Adrenal gland (tissue), 12 donors: ENCODE results near the gene GIGYF2. TPM values are rescaled to one million over a fixed set of nuclear protein-coding genes. Genes with fewer than 3 reads are reported as not detected.

Experiments used
- DNase-seq, 7 donors: peaks; one replicate each; pipeline ENCODE4 v3.0.0-alpha.2; 2019 to 2020
- H3K27ac ChIP-seq, 5 donors: fragments of 200-600 bp; sonication (generic) in 4 of 5; 1 replicate in 3 of 5; 2 replicates in 2 of 5; pipeline versions ENCODE4 v1.5.1 to v1.8.0; 2016 to 2020; ENCODE audit warnings: mild to moderate bottlenecking in 1 of 5
- H3K27me3 ChIP-seq: fragments of 200-600 bp; 2 replicates; pipeline ENCODE4 v1.8.0; 2021
- H3K36me3 ChIP-seq, 2 donors: fragments of 200-600 bp; replicated peaks in 1 of 2; 1 replicate in 1 of 2; 2 replicates in 1 of 2; pipeline versions ENCODE4 v1.5.1 to v1.8.0; 2018 to 2022
- H3K4me1 ChIP-seq, 2 donors: fragments of 200-600 bp; replicated peaks in 1 of 2; 1 replicate in 1 of 2; 2 replicates in 1 of 2; pipeline versions ENCODE4 v1.5.1 to v1.8.0; 2018 to 2021
- H3K4me3 ChIP-seq, 4 donors: fragments of 200-600 bp; sonication (generic) in 3 of 4; one replicate each; pipeline ENCODE4 v1.5.1; 2016 to 2018
- H3K9me3 ChIP-seq, 3 donors: fragments of 200-600 bp; sonication (generic) in 1 of 3; replicated peaks in 1 of 3; 1 replicate in 2 of 3; 2 replicates in 1 of 3; pipeline versions ENCODE4 v1.5.1 to v1.8.0; 2016 to 2021
- POLR2A ChIP-seq, 2 donors: fragments of 450-650 bp; IDR thresholded peaks; one replicate each; pipeline ENCODE4 v1.6.1; 2017; ENCODE audit warnings: antibody characterized with exemption in 2 of 2, mild to moderate bottlenecking in 2 of 2, moderate library complexity in 1 of 2
- WGBS, 4 donors: extraction: QIAGEN DNeasy Blood & Tissue Kit in 2 of 4; methylation state at CpG; one replicate each; pipeline versions ENCODE4 v1.1.5 to v1.1.7; 2013 to 2017; 5-methylcytosine and 5-hydroxymethylcytosine counted together
- intact Hi-C, 2 donors: fragments of 100-400 bp; cut with DNase I; formaldehyde crosslinking; loops; one replicate each; pipeline versions ENCODE4 v1.14.1 to v1.15.0; 2022 to 2023
- polyA plus RNA-seq, 3 donors: library from polyadenylated mRNA; stranded (reverse); fragments of 200-250 nt in 2 of 3; fragments of 350-450 nt in 1 of 3; fragmentation: Illumina TruSeq in 1 of 3; extraction: RNeasy Lipid Tissue Mini Kit (QIAGEN cat#74804) in 1 of 3; gene quantifications; one replicate each; pipeline ENCODE4 v1.2.3, GENCODE V29; 2013 to 2014
- total RNA-seq, 9 donors: library from RNA; depleted of rRNA in 4 of 9; stranded (reverse); fragments of >200 nt in 4 of 9; fragments of 120-200 nt in 1 of 9; fragmentation: NEBNext Ultra II Directional in 1 of 9; extraction: Animal tissue kit (Norgen Biotek cat#: 25700) in 1 of 9; gene quantifications; one replicate each; pipeline versions ENCODE4 v1.1.0 to v1.2.4, GENCODE V29; 2013 to 2023
- TF ChIP-seq, protein P1 (sequence below), 6 experiments: fragments of 450-650 bp in 4 of 6; fragments of 200-600 bp in 2 of 6; sonication (generic) in 1 of 6; IDR thresholded peaks; 1 replicate in 5 of 6; 2 replicates in 1 of 6; pipeline versions ENCODE4 v1.5.1 to v1.8.0; 2016 to 2021; ENCODE audit warnings: antibody characterized with exemption in 6 of 6, mild to moderate bottlenecking in 2 of 6, moderate library complexity in 1 of 6
- donor health status: healthy with polysubstance abuse.
- donor health status: Bipolar disorder and iron deficiency.
- donor health status: DM: yes; HTN: yes; CAD: no.
- donor health status: DM: no; HTN: no; CAD: no.
- donor health status: DM: no; HTN: no; CAD: no.
- donor health status: DM: yes; HTN: yes; CAD: no.

The GIGYF2 gene
- total and polyA plus RNA-seq, 12 donors: 13.5 to 93.7 (median 65.4) TPM

GRCh38 chr2:232767866-232768265 lies 70.7 kb downstream of the GIGYF2 start:
- Histone ChIP-seq H3K27ac (no peak overlapping the region), H3K4me3 (no peak overlapping the region), H3K9me3 (no peaks in the 10 kb centered on the region), H3K27me3 (no peaks in the 10 kb centered on the region), H3K4me1 (no peaks in the 10 kb centered on the region), H3K36me3 (peaks cover 0 to 35% of the 10 kb centered on the region in 2 donors)
- DNase-seq: no peak
- WGBS, 4 donors: 93 to 98% (median 96%) methylated on average over 1 of the region's 1 CpG
- TF ChIP-seq, protein P1, sequence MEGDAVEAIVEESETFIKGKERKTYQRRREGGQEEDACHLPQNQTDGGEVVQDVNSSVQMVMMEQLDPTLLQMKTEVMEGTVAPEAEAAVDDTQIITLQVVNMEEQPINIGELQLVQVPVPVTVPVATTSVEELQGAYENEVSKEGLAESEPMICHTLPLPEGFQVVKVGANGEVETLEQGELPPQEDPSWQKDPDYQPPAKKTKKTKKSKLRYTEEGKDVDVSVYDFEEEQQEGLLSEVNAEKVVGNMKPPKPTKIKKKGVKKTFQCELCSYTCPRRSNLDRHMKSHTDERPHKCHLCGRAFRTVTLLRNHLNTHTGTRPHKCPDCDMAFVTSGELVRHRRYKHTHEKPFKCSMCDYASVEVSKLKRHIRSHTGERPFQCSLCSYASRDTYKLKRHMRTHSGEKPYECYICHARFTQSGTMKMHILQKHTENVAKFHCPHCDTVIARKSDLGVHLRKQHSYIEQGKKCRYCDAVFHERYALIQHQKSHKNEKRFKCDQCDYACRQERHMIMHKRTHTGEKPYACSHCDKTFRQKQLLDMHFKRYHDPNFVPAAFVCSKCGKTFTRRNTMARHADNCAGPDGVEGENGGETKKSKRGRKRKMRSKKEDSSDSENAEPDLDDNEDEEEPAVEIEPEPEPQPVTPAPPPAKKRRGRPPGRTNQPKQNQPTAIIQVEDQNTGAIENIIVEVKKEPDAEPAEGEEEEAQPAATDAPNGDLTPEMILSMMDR (IDR thresholded peaks at IDR 0.05): no peak
- no peak for TF ChIP-seq POLR2A (IDR thresholded peaks at IDR 0.05)
- intact Hi-C loops: no loop called here

DNA sequence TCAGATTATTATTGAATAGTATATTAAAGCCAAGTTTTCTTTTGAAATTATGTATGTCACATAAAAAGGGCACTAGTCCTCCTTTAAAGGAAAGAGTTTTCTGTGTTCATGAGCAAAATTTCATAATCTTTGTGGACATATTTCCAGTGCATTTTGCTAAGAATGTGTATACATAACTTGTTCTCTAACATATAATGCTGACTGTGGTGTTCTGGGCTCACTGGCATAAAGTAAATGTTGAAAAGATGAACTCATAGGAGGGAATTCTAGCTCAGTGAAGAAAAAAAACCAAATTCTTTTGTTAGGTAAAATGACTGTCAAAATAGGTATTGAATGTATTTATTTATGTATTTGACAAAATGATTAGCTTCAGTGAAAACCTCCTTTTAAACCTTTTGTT lies 73.1 kb downstream of the GIGYF2 start:
- TF ChIP-seq POLR2A (IDR thresholded peaks at IDR 0.05): no peak
- TF ChIP-seq, protein P1 (IDR thresholded peaks at IDR 0.05): no peak
- H3K9me3 ChIP-seq: no peaks in the 10 kb centered on the region
- no peak overlapping the region for H3K4me3 ChIP-seq
- H3K27me3 ChIP-seq: no peaks in the 10 kb centered on the region
- no peak for DNase-seq
- intact Hi-C loops: no loop called here
- H3K27ac ChIP-seq: no peak overlapping the region
- H3K36me3 ChIP-seq: peaks cover 0 to 21% of the 10 kb centered on the region in 2 donors
- H3K4me1 ChIP-seq: no peaks in the 10 kb centered on the region

- peaks cover 0 to 20% of the 10 kb centered on the region in 2 donors for H3K36me3 ChIP-seq
- no peak for TF ChIP-seq POLR2A (IDR thresholded peaks at IDR 0.05)
- TF ChIP-seq, protein P1 (IDR thresholded peaks at IDR 0.05): no peak
- intact Hi-C loops: no loop called here
Observed at GRCh38 chr2:232771870-232772269, 74.7 kb downstream of the GIGYF2 start.

GRCh38 chr2:232772531-232772930 lies 75.4 kb downstream of the GIGYF2 start:
- Histone ChIP-seq H3K27me3 (no peaks in the 10 kb centered on the region), H3K4me3 (no peak overlapping the region), H3K36me3 (peaks cover 0 to 19% of the 10 kb centered on the region in 2 donors), H3K4me1 (no peaks in the 10 kb centered on the region), H3K9me3 (no peaks in the 10 kb centered on the region), H3K27ac (no peak overlapping the region)
- no peak for DNase-seq
- WGBS, 4 donors: 94 to 100% (median 97%) methylated on average over 2 of the region's 2 CpGs
- no peak for TF ChIP-seq POLR2A (IDR thresholded peaks at IDR 0.05)
- TF ChIP-seq, protein P1 (IDR thresholded peaks at IDR 0.05): no peak
- intact Hi-C loops: no loop called here

More at GRCh38 chr2:232771870-232772269, 74.7 kb downstream of the GIGYF2 start:
- 94 to 100% (median 97%) methylated on average over 1 of the region's 1 CpG for WGBS, 4 donors
- Histone ChIP-seq H3K27ac (no peak overlapping the region), H3K4me3 (no peak overlapping the region), H3K27me3 (no peaks in the 10 kb centered on the region), H3K4me1 (no peaks in the 10 kb centered on the region), H3K9me3 (no peaks in the 10 kb centered on the region)
- no peak for DNase-seq
